GM19043 (cell line): Measurements from ENCODE around the gene ZBED5.
"Not testable (repeated sequence)": the region's sequence is repeated elsewhere in the genome, so short reads cannot be mapped to it uniquely, and the experiment has no call there.

ENCODE experiments used
- ATAC-seq: cut with Tn5 transposase; IDR thresholded peaks from one replicate; pipeline ENCODE4 v1.9.1; 2021; ENCODE audit warnings: low read depth; ENCODE audit not compliant: unreplicated experiment

ZBED5 gene

DNA sequence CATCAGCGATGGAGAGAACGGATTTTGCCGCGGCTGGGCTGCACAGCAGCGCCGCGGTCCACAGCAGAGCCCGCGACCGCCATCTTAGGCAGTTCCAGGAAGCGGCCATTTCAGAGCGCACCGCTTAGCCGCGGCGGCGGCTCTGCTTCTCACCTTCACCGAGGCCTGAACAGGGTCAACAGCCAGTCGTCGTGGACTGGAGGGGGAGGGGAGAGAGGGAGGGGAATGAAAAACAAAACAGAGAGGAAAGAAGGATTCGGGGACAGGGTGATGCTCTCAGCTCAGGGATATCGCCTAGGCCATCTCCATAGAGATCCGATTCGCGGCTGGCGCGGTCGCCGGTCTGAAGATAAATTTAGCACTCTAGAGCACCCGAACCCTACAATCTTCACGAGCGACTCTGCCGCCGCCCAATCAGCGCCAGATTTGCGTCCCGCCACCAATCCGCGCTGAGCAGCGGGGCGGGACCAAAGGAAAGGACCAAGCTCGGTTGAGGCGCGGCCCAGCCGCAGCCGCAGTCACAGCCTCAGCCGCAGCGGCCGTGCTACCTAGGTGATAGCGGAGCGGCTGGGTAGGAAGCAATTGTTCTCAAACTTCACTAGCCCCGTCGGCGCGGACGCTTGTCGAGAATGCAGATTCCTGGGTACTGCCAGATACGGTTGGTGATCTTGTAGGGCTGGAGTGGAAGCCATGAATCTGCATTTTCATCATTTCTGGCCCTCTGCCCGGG is at the start of gene ZBED5:
Gene ZBED5 (minus strand): TSS at position 345 of the 730 bp plus-strand sequence. CDS start 3,108 bp downstream, outside the sequence.
- ATAC-seq, result peak; percentile 93

DNA sequence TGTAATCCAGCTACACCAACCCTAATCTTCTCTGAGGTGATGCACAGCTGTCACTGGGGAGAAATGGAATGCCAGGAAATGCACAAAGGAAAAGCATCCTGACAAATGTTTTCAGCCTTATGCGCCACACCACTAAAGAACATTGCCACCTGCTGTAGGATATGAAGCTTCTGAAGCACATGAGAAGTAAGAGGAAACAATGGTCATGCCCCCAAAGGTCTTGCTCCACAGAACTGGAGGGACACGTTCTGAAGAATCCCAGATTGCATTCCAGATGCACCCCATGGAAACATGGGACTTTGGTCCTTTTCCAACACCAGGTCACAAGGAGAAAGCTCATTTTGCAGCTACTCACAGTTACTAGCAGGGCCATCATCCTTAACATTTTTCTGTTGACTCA is 48.7 kb upstream of the ZBED5 start:
- no peak for ATAC-seq

DNA sequence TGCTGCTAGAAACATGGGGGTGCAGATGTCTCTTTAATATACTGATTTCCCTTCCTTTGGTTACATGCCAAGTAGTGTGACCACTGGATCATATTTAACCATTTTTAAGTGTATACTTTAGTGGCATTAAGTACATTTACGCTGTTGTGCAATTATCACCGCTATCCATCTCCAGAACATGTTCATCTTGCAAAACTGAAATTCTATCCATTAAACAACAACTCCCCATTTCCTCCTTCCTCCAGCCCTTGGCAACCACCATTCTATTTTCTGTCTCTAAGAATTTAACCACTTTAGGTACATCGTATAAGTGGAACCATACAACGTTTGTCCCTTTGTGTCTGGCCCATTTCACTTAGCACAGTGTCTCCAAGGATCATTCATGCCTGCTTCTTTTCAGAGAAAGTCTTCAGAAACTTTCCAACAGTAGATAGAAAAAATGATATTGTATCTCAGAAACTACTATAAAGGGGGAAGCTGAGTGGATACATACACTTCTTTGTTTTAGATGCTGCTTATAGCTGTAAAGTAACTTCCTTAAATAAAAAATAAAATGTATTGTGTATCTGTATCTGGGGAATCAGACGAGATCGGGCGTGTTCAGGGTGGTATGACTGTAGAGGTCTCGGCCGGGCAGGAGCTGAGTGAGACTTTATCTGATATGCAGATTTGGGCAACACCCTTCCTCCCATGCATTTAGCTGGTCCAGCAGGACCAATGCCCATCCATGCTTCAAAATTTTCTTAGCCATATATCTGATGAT is 44.6 kb upstream of the ZBED5 start:
- no peak for ATAC-seq

GRCh38 chr11:10900681-10901415 is 43.0 kb upstream of the ZBED5 start:
- no peak for ATAC-seq

DNA sequence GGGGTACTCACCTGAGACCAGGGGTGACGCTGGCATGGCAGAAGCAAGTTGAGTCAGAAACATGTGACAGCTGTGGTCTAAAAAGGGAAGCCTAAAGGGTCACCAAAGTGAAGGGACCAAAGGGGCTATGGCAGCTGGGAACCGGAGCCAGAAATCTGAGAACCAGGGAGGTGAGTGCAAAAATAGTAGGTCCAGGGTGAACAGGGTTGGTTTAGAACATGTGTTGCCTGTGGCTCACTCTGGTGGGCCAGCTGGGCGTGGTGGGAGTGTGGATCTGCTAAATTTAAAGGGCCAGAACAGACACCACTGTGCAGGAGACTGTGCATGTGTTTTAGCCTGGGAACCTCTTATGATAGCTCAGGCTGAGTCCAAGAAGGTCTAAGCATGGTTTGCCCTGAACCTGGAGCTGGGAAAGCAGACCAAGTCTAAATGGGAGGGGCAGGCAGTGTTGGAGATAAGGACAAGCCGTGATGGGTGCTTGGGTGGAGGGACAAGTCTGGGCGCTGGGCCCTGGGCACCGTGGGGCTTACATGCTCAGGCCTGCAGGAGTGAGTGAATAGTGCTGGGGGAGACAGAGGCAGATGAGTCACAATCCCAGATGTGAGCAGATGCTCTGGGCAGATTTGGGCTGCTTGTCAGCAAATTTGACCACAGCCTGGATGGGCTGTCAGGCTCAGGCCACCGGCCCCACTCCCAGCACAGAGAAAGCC is 41.4 kb upstream of the ZBED5 start:
- ATAC-seq, result no peak

- no peak for ATAC-seq
Observed at GRCh38 chr11:10898763-10899025, 40.8 kb upstream of the ZBED5 start.

GRCh38 chr11:10898003-10898762 is 40.3 kb upstream of the ZBED5 start:
- ATAC-seq, result no peak

DNA sequence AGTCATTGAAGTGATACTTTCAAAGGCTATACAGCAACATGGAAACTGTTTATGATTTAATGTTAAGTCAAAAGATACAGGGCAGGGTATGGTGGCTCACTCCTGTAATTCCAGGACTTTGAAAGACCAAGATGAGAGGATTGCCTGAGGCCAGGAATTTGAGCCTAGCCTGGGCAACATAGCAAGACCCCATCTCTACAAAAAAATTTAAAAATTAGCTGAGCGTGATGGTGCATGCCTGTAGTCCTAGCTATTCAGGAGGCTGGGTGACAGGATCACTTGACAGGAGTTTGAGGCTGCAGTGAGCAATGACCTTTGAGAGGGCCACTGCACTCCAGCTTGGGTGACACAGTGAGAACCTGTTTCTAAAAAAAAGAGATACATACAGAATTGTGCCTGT is 39.3 kb upstream of the ZBED5 start:
- no peak for ATAC-seq

- no peak for ATAC-seq
Observed at GRCh38 chr11:10896493-10896892, 38.6 kb upstream of the ZBED5 start.

DNA sequence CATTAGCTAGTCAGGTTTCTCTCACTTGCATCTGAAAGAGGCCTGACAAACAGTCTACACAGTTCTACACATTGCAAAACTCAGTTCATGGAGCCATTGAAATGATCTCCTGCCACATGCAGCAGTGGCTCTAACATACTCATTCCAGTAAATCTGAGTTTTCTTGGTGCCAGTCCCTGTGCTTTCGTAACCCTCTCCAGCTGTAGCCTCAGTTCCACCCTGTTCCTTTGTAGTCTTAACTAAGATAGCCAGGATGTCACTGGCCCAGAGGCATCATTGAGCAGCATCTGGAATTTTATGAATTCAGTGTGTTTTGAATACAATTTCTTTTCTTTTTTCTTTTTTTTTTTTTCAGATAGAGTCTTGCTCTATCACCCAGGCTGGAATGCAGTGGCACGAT is 37.4 kb upstream of the ZBED5 start:
- ATAC-seq, result no peak

DNA sequence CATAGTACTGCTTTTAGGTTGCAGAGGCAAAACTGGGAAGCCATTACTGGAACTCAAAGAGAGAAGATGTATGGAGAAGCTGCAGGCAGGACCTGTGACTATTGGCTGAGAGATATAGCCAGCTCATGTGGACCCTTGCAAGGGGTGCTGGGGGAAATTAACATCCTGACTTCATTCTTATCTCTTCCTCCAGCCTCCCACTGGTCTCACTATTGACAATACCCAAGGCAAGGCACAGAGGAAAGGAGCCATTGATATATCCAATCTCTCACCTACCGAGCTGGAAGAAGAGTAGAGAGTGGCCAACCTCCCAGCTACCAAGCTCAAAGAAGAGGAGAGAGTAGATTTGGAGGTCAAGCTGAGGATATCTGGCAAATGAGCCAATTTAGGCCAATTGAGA is 36.8 kb upstream of the ZBED5 start:
- no peak for ATAC-seq

DNA sequence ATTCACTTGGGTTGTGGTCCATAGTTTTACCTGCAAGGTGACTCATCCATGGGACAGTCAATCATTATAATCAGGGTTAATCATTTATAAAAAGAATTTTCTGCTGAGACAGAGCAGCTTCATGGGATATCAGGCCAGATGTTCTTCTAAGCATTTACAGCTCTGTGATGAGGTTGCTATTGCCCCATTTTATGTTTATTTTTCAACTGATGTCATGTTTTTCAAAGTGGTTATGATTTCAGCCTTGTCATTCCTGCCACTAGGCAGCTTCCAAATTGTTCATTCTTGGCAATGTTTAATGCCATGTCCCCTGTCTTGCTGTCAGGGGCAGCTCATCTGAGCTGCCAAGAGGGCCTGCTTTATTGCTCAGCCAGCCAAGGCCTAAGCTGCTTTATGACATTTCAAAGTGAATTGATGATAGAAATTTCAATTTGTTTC is 35.9 kb upstream of the ZBED5 start:
- ATAC-seq, result no peak

GRCh38 chr11:10892250-10892649 is 34.4 kb upstream of the ZBED5 start:
- no peak for ATAC-seq

- no peak for ATAC-seq
Observed at GRCh38 chr11:10891151-10891720, 33.4 kb upstream of the ZBED5 start.

GRCh38 chr11:10890083-10890482 is 32.2 kb upstream of the ZBED5 start:
- not testable (repeated sequence) for ATAC-seq

DNA sequence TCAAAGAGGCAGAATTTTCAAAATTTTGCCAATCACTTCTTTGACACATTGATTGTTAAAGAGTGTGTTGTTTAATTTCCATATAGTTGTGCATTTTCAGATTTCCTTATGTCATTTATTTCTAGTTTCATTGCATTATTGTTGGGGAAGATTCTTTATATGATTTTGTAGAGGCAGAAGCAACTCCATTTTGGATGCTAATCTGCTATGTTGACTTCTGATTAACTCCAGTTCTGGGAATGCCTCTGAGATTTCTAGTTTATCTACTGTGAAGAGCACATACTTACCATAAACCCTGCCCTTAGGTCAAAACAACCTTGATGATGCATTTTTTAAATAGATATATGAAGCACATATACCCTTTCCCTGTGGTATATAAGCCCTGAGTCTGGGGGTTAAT is 29.5 kb upstream of the ZBED5 start:
- no peak for ATAC-seq

DNA sequence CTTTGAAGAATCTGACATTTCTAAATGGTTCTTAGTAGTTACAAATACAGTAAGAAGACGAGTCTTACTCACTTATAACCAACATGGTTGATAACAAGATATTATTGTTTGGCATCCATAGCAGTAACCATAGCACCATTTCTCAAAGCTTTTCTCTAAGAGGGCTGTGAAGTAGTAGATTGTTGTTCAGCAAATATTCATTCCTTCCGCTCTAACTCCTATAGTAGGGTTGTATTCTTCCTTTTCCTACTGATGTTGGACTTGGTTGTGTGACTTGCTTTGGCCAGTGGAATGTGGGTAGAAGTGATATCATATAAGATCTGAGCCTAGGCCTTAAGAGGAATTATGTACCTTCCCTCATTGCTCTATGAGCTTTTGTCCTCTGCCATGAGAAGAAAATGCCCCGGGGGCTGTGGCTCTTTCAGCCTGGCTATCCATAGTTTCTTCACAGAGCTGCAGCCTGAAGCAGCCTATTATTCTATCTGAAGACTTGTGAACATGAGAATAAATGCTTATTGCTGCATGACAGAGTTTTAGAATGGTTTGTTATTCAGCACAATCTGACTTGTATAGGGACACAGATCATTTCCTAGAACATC is 28.9 kb upstream of the ZBED5 start:
- no peak for ATAC-seq

GRCh38 chr11:10885703-10886363 is 28.0 kb upstream of the ZBED5 start:
- no peak for ATAC-seq

- not testable (repeated sequence) for ATAC-seq
Observed at GRCh38 chr11:10884292-10884691, 26.4 kb upstream of the ZBED5 start.
